HEK293 (cell line): ENCODE results near the gene NEU1.

Experiments
- GLI4 ChIP-seq: fragments of 450-650 bp; formaldehyde crosslinking; IDR thresholded peaks from 2 replicates; pipeline ENCODE4 v1.5.1; 2016; ENCODE audit warnings: missing biosample characterization, missing genetic modification characterization
- GLIS1 ChIP-seq: fragments of 450-650 bp; formaldehyde crosslinking; IDR thresholded peaks from 2 replicates; pipeline ENCODE4 v1.5.1; 2016; ENCODE audit warnings: missing biosample characterization, missing genetic modification characterization
- HOXC10 ChIP-seq: sonication (generic); formaldehyde crosslinking; IDR thresholded peaks from 2 replicates; pipeline ENCODE4 v1.8.1; 2023; ENCODE audit warnings: mild to moderate bottlenecking, missing genetic modification reagents
- INSM2 ChIP-seq: fragments of 450-650 bp; formaldehyde crosslinking; IDR thresholded peaks from 2 replicates; pipeline ENCODE4 v1.5.1; 2016; ENCODE audit warnings: missing biosample characterization, missing genetic modification characterization
- KLF8 ChIP-seq: fragments of 450-650 bp; formaldehyde crosslinking; IDR thresholded peaks from 2 replicates; pipeline ENCODE4 v1.5.1; 2016; ENCODE audit warnings: missing biosample characterization, missing genetic modification characterization
- REPIN1 ChIP-seq: fragments of 450-650 bp; formaldehyde crosslinking; IDR thresholded peaks from 2 replicates; pipeline ENCODE4 v1.5.1; 2017; ENCODE audit warnings: missing biosample characterization, missing genetic modification characterization, low read depth
- SP2 ChIP-seq: fragments of 450-650 bp; formaldehyde crosslinking; IDR thresholded peaks from 2 replicates; pipeline ENCODE4 v1.5.1; 2016; ENCODE audit warnings: missing biosample characterization, missing genetic modification characterization
- SP3 ChIP-seq: fragments of 450-650 bp; formaldehyde crosslinking; IDR thresholded peaks from 2 replicates; pipeline ENCODE4 v1.5.1; 2016; ENCODE audit warnings: missing biosample characterization, missing genetic modification characterization
- ZBTB48 ChIP-seq: fragments of 450-650 bp; formaldehyde crosslinking; IDR thresholded peaks from 2 replicates; pipeline ENCODE4 v1.5.1; 2016; ENCODE audit warnings: missing biosample characterization, missing genetic modification characterization
- ZBTB7A ChIP-seq: fragments of 450-650 bp; formaldehyde crosslinking; IDR thresholded peaks from 2 replicates; pipeline ENCODE4 v1.5.1; 2016; ENCODE audit warnings: low read depth, missing biosample characterization, missing genetic modification characterization
- ZNF157 ChIP-seq: fragments of 450-650 bp; formaldehyde crosslinking; IDR thresholded peaks from 2 replicates; pipeline ENCODE4 v1.5.1; 2016; ENCODE audit warnings: missing biosample characterization, missing genetic modification characterization
- ZNF202 ChIP-seq: fragments of 450-650 bp; formaldehyde crosslinking; IDR thresholded peaks from 2 replicates; pipeline ENCODE4 v1.5.1; 2016; ENCODE audit warnings: missing biosample characterization, missing genetic modification characterization, borderline replicate concordance
- ZNF239 ChIP-seq: fragments of 450-650 bp; formaldehyde crosslinking; IDR thresholded peaks from 2 replicates; pipeline ENCODE4 v1.5.1; 2016; ENCODE audit warnings: missing biosample characterization, missing genetic modification characterization
- ZNF24 ChIP-seq: fragments of 450-650 bp; formaldehyde crosslinking; IDR thresholded peaks from 2 replicates; pipeline ENCODE4 v1.5.1; 2016; ENCODE audit warnings: missing biosample characterization, missing genetic modification characterization
- ZNF324 ChIP-seq: fragments of 450-650 bp; formaldehyde crosslinking; IDR thresholded peaks from 2 replicates; pipeline ENCODE4 v1.5.1; 2016; ENCODE audit warnings: missing biosample characterization, missing genetic modification characterization
- ZNF398 ChIP-seq: fragments of 450-650 bp; formaldehyde crosslinking; IDR thresholded peaks from 2 replicates; pipeline ENCODE4 v1.5.1; 2017; ENCODE audit warnings: missing biosample characterization, missing genetic modification characterization
- ZNF48 ChIP-seq: fragments of 450-650 bp; formaldehyde crosslinking; IDR thresholded peaks from 2 replicates; pipeline ENCODE4 v1.5.1; 2016; ENCODE audit warnings: missing biosample characterization, missing genetic modification characterization
- ZNF510 ChIP-seq: fragments of 450-650 bp; formaldehyde crosslinking; IDR thresholded peaks from 2 replicates; pipeline ENCODE4 v1.5.1; 2018; ENCODE audit warnings: mild to moderate bottlenecking, missing genetic modification characterization, missing biosample characterization; ENCODE audit not compliant: insufficient replicate concordance
- ZNF521 ChIP-seq: fragments of 450-650 bp; formaldehyde crosslinking; IDR thresholded peaks from 2 replicates; pipeline ENCODE4 v1.5.1; 2017; ENCODE audit warnings: missing biosample characterization, mild to moderate bottlenecking, missing genetic modification characterization
- ZNF610 ChIP-seq: fragments of 450-650 bp; formaldehyde crosslinking; IDR thresholded peaks from 2 replicates; pipeline ENCODE4 v1.5.1; 2016; ENCODE audit warnings: missing biosample characterization, missing genetic modification characterization, borderline replicate concordance
- ZNF629 ChIP-seq: fragments of 450-650 bp; formaldehyde crosslinking; IDR thresholded peaks from 2 replicates; pipeline ENCODE4 v1.5.1; 2017; ENCODE audit warnings: missing biosample characterization, missing genetic modification characterization
- ZNF654 ChIP-seq: fragments of 450-650 bp; formaldehyde crosslinking; IDR thresholded peaks from 2 replicates; pipeline ENCODE4 v1.5.1; 2016; ENCODE audit warnings: low read depth, missing biosample characterization, missing genetic modification characterization
- ZNF76 ChIP-seq: fragments of 450-650 bp; formaldehyde crosslinking; IDR thresholded peaks from 2 replicates; pipeline ENCODE4; 2016; ENCODE audit warnings: low read depth, missing biosample characterization, missing genetic modification characterization, borderline replicate concordance
- ZNF768 ChIP-seq: fragments of 450-650 bp; formaldehyde crosslinking; IDR thresholded peaks from 2 replicates; pipeline ENCODE4 v1.5.1; 2018; ENCODE audit warnings: missing biosample characterization, mild to moderate bottlenecking, missing genetic modification characterization
- ZNF777 ChIP-seq: fragments of 450-650 bp; formaldehyde crosslinking; IDR thresholded peaks from 2 replicates; pipeline ENCODE4 v1.5.1; 2017; ENCODE audit warnings: missing biosample characterization, missing genetic modification characterization, borderline replicate concordance
- ZNF791 ChIP-seq: fragments of 450-650 bp; formaldehyde crosslinking; IDR thresholded peaks from 2 replicates; pipeline ENCODE4 v1.5.1; 2016; ENCODE audit warnings: missing biosample characterization, missing genetic modification characterization
- ZNF843 ChIP-seq: fragments of 450-650 bp; formaldehyde crosslinking; IDR thresholded peaks from 2 replicates; pipeline ENCODE4 v1.5.1; 2016; ENCODE audit warnings: missing biosample characterization, missing genetic modification characterization
- TF ChIP-seq, protein P1 (sequence below): fragments of 450-650 bp; formaldehyde crosslinking; IDR thresholded peaks from 2 replicates; pipeline ENCODE4 v1.5.1; 2016; ENCODE audit warnings: missing biosample characterization, missing genetic modification characterization, borderline replicate concordance
- TF ChIP-seq, protein P2 (sequence below): fragments of 450-650 bp; formaldehyde crosslinking; IDR thresholded peaks from 2 replicates; pipeline ENCODE4 v1.5.1; 2016; ENCODE audit warnings: missing biosample characterization, missing genetic modification characterization

Gene NEU1

GRCh38 chr6:31862344-31863235, at the start of gene NEU1 (continued):
- TF ChIP-seq, protein P1, sequence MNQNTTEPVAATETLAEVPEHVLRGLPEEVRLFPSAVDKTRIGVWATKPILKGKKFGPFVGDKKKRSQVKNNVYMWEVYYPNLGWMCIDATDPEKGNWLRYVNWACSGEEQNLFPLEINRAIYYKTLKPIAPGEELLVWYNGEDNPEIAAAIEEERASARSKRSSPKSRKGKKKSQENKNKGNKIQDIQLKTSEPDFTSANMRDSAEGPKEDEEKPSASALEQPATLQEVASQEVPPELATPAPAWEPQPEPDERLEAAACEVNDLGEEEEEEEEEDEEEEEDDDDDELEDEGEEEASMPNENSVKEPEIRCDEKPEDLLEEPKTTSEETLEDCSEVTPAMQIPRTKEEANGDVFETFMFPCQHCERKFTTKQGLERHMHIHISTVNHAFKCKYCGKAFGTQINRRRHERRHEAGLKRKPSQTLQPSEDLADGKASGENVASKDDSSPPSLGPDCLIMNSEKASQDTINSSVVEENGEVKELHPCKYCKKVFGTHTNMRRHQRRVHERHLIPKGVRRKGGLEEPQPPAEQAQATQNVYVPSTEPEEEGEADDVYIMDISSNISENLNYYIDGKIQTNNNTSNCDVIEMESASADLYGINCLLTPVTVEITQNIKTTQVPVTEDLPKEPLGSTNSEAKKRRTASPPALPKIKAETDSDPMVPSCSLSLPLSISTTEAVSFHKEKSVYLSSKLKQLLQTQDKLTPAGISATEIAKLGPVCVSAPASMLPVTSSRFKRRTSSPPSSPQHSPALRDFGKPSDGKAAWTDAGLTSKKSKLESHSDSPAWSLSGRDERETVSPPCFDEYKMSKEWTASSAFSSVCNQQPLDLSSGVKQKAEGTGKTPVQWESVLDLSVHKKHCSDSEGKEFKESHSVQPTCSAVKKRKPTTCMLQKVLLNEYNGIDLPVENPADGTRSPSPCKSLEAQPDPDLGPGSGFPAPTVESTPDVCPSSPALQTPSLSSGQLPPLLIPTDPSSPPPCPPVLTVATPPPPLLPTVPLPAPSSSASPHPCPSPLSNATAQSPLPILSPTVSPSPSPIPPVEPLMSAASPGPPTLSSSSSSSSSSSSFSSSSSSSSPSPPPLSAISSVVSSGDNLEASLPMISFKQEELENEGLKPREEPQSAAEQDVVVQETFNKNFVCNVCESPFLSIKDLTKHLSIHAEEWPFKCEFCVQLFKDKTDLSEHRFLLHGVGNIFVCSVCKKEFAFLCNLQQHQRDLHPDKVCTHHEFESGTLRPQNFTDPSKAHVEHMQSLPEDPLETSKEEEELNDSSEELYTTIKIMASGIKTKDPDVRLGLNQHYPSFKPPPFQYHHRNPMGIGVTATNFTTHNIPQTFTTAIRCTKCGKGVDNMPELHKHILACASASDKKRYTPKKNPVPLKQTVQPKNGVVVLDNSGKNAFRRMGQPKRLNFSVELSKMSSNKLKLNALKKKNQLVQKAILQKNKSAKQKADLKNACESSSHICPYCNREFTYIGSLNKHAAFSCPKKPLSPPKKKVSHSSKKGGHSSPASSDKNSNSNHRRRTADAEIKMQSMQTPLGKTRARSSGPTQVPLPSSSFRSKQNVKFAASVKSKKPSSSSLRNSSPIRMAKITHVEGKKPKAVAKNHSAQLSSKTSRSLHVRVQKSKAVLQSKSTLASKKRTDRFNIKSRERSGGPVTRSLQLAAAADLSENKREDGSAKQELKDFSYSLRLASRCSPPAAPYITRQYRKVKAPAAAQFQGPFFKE (tag by site-specific recombination), result no peak
- TF ChIP-seq ZNF777 (no peak), KLF8 (tag by site-specific recombination) (no peak), SP3 (peak; percentile 72), ZNF324 (tag by site-specific recombination) (0 out of 2 replicates have a peak, but pooled peaks have one; percentile 34), GLIS1 (tag by site-specific recombination) (peak; percentile 58), ZNF76 (tag by site-specific recombination) (no peak), HOXC10 (no peak), ZNF157 (tag by site-specific recombination) (no peak), ZNF768 (tag by site-specific recombination) (no peak), ZNF48 (tag by site-specific recombination) (no peak), REPIN1 (tag by site-specific recombination) (no peak), ZNF239 (tag by site-specific recombination) (no peak), ZBTB48 (tag by site-specific recombination) (0 out of 2 replicates have a peak, but pooled peaks have one; percentile 28), ZNF629 (tag by site-specific recombination) (peak; percentile 62), ZNF24 (peak; percentile 68; the same call in 1 of the 2 replicates), ZBTB7A (tag by site-specific recombination) (0 out of 2 replicates have a peak, but pooled peaks have one; percentile 17), SP2 (peak; percentile 99), ZNF654 (tag by site-specific recombination) (no peak), ZNF843 (peak; percentile 28; the same call in 1 of the 2 replicates), INSM2 (peak; percentile 75; the same call in 1 of the 2 replicates), ZNF510 (tag by site-specific recombination) (no peak), ZNF521 (no peak), ZNF610 (peak; percentile 72; the same call in 1 of the 2 replicates), ZNF202 (no peak), GLI4 (peak; percentile 67; the same call in 1 of the 2 replicates), ZNF398 (tag by site-specific recombination) (no peak), ZNF791 (tag by site-specific recombination) (no peak)
- TF ChIP-seq, protein P2, sequence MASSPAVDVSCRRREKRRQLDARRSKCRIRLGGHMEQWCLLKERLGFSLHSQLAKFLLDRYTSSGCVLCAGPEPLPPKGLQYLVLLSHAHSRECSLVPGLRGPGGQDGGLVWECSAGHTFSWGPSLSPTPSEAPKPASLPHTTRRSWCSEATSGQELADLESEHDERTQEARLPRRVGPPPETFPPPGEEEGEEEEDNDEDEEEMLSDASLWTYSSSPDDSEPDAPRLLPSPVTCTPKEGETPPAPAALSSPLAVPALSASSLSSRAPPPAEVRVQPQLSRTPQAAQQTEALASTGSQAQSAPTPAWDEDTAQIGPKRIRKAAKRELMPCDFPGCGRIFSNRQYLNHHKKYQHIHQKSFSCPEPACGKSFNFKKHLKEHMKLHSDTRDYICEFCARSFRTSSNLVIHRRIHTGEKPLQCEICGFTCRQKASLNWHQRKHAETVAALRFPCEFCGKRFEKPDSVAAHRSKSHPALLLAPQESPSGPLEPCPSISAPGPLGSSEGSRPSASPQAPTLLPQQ (tag by site-specific recombination), result peak; percentile 88
